HCT116 (cell line): Measurements from ENCODE around the gene PLD3.

Experiments
- ATF3 ChIP-seq: IDR thresholded peaks from 2 replicates; pipeline ENCODE4 v1.6.1; 2012
- EGR1 ChIP-seq: IDR thresholded peaks from 2 replicates; pipeline ENCODE4 v1.6.1; 2012; ENCODE audit warnings: low read depth
- EZH2 ChIP-seq: fragments of 200-600 bp; sonication (generic); IDR thresholded peaks from 2 replicates; pipeline ENCODE4 v1.6.1; 2017; ENCODE audit warnings: antibody characterized with exemption, mixed run types
- EZH2phosphoT487 ChIP-seq: fragments of 200-600 bp; IDR thresholded peaks from 2 replicates; pipeline ENCODE4 v1.6.1; 2018; ENCODE audit warnings: antibody characterized with exemption, borderline replicate concordance
- POLR2A ChIP-seq: IDR thresholded peaks from 2 replicates; pipeline ENCODE4 v1.7.0; 2011; ENCODE audit warnings: borderline replicate concordance; ENCODE audit not compliant: insufficient read depth, insufficient read length; ENCODE audit errors: extremely low read depth
- ZFX ChIP-seq: fragments of 450-650 bp; IDR thresholded peaks from 2 replicates; pipeline ENCODE4 v1.6.1; 2017
- ZNF274 ChIP-seq: fragments of 200-500 bp; sonication (Bioruptor generic); IDR thresholded peaks from 2 replicates; pipeline ENCODE4 v1.6.1; 2014; ENCODE audit warnings: mild to moderate bottlenecking, low read depth, low read length, inconsistent platforms

- TF ChIP-seq ATF3 (no peak), EGR1 (no peak), ZNF274 (no peak), EZH2phosphoT487 (no peak), POLR2A (no peak), EZH2 (no peak), ZFX (no peak)
These were observed 49.0 kb downstream of the PLD3 start for GRCh38 chr19:40397568-40397906.
